AG10803 (cell line): Measurements from ENCODE around the gene WDR43.

Source experiments
- DNase-seq: peaks from one replicate; pipeline ENCODE4 v3.0.0; 2010; ENCODE audit warnings: low read depth
- H3K4me3 ChIP-seq: 2 replicates; pipeline ENCODE4 v1.5.1; 2011; ENCODE audit warnings: mild to moderate bottlenecking, low read length, control low read depth
- TF ChIP-seq, protein P1 (sequence below): conservative IDR thresholded peaks from 2 replicates; pipeline ENCODE4 v1.5.1; 2011; ENCODE audit warnings: mild to moderate bottlenecking, low read length, control low read depth, inconsistent platforms

WDR43 gene

DNA sequence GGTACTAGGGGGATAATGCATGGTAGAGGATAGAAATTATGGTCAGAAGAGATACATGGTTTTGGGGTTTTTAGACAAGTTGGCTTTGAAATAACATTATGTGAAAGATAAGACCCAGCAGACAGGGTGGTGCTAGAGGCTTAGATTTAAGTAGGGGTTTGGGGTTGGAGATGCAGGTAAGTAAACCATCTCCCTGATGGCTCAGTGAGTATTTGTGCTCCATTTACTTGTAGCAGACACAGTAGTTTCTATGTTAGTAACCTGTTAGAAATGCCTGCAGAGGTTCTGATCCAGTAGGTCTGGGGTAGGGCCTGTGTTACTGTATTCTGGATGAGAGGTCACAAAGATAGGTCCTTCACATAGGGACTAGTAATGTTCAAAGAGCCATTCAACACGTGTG is 13.7 kb downstream of the WDR43 start:
- TF ChIP-seq, protein P1, sequence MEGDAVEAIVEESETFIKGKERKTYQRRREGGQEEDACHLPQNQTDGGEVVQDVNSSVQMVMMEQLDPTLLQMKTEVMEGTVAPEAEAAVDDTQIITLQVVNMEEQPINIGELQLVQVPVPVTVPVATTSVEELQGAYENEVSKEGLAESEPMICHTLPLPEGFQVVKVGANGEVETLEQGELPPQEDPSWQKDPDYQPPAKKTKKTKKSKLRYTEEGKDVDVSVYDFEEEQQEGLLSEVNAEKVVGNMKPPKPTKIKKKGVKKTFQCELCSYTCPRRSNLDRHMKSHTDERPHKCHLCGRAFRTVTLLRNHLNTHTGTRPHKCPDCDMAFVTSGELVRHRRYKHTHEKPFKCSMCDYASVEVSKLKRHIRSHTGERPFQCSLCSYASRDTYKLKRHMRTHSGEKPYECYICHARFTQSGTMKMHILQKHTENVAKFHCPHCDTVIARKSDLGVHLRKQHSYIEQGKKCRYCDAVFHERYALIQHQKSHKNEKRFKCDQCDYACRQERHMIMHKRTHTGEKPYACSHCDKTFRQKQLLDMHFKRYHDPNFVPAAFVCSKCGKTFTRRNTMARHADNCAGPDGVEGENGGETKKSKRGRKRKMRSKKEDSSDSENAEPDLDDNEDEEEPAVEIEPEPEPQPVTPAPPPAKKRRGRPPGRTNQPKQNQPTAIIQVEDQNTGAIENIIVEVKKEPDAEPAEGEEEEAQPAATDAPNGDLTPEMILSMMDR: no peak
- no peak overlapping the region for H3K4me3 ChIP-seq
- DNase-seq: no peak

DNA sequence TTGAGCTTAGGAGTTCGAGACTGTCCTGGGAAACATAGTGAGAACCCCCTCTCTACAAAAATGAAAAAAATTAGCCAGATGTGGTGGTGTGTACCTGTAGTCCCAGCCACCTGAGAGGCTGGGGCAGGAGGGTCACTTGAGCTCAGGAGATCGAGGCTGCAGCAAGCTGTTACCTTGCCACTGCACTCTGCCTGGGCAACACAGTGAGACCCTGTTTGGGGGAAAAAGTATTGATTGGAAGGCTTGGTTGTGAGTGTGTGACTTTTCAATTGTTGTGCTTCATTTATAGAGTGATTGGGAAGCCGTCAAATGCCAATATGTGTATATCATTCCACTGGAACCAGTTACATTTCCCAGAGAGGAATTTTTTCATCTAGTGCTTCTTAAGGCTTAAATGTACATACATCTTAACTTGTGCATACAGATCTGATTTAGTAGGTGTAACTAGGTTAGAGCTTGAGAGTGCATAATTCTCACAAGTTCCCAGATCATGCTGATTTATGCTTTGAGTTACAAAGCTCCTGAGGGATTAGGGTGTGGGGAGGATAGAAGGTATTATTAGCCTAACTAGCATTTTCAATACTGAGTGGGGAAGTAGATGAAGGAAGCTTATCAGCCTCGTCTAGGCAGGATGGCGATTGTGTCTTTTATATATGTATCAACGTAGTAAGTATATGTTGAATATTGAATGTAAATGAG is 15.3 kb downstream of the WDR43 start:
- DNase-seq: no peak
- TF ChIP-seq, protein P1: no peak
- no peak overlapping the region for H3K4me3 ChIP-seq

DNA sequence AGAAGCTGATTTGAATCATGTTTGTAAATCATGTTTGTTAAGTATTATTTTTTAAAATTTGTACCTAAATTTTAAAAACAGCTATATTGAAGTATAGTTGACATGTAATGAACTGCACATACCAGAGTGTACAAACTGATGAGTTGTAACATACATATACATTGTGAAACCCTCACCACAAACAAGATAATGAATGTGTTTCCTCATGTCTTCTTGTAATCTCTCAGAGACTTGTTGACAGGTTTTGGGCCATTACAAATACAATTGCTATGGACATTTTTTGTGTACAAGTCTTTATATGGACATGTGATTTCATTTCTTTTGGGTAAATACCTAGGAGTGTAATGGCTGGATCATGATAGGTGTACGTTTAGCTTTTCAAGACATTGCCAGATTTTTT is 21.5 kb downstream of the WDR43 start:
- H3K4me3 ChIP-seq: no peak overlapping the region
- TF ChIP-seq, protein P1: no peak
- DNase-seq: peak; percentile 49

DNA sequence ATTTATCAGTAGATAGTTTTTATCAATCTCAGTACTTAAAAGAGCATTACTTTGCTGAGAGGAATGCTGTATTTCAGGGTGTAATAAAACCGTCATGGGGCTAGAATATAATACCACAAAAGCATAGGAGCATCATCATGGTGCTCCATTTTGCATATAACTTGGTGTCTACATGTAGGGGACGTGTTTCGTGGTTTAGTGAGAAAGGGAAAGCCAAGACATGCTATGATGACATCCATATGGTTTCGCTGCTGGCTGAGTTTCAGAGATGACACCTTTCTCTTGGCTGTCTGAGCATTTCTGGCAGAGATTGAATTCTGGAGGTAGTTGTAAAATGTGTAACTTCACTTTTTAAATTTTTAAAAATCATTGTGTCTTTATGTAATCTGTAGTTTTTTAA is 32.4 kb downstream of the WDR43 start:
- H3K4me3 ChIP-seq: no peak overlapping the region
- TF ChIP-seq, protein P1: no peak
- DNase-seq: peak; percentile 10

DNA sequence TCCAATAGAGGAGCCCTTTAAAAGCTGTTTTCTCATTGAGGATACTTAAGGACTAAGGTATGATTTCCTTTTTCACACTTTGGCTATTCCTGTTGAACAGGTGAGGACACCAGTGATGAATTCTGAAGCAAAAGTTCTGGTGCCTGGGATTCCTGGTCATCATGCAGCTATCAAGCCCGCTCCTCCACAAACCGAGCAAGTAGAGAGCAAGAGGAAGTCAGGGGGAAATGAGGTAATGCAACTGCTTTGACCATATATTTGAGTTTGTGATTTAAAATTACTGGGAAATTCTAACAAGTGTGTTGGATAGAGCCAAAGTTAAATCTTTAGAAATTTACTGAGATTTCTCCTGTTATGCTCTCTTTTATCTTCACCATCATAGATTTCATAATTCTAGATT is 33.0 kb downstream of the WDR43 start:
- H3K4me3 ChIP-seq: no peak overlapping the region
- TF ChIP-seq, protein P1: no peak
- no peak for DNase-seq

DNA sequence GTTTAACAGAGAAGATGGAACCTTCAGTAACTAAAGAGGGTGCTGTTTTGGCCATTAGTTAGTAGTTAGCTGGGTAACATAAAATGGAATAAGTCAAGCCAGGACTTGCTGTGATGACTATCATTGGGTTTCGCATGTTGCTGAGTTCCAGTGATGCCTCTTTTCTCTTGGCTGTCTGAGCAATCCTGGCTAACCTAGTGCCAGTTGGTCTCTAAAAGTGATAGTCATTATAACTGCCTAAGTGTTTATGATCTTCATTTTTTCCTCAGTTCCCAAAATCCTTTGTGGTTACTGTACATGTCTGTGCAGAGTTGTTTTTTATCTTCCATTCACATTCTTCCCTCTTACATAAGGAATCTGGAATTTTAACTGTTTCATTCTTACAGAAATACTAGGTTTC is 33.4 kb downstream of the WDR43 start:
- TF ChIP-seq, protein P1: no peak
- H3K4me3 ChIP-seq: no peak overlapping the region
- peak; percentile 72 for DNase-seq

DNA sequence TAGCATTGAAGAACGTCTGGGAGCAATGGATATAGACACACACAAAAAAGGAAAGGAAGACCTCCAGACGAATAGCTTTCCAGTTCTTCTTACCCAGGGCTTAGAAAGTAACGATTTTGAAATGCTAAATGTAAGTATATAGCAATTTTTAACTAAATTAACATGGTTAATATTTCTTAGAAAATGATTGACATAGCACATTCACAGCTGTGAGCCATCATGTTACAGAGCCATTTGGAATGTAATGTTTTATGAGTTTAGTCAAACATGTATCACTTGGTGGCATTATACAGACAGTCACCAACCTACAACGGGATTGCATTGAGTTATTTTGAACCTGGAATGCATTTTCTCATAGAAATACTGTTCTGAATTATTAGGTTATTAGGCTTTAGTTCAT is 35.1 kb downstream of the WDR43 start:
- TF ChIP-seq, protein P1: no peak
- DNase-seq: no peak
- no peak overlapping the region for H3K4me3 ChIP-seq
